GM18499 (cell line): Measurements from ENCODE around the gene DYNC1I1.

Source experiments
- ATAC-seq: cut with Tn5 transposase; IDR thresholded peaks from one replicate; pipeline ENCODE4 v1.9.1; 2021; ENCODE audit warnings: moderate number of reproducible peaks; ENCODE audit not compliant: insufficient read depth, unreplicated experiment

The DYNC1I1 gene

DNA sequence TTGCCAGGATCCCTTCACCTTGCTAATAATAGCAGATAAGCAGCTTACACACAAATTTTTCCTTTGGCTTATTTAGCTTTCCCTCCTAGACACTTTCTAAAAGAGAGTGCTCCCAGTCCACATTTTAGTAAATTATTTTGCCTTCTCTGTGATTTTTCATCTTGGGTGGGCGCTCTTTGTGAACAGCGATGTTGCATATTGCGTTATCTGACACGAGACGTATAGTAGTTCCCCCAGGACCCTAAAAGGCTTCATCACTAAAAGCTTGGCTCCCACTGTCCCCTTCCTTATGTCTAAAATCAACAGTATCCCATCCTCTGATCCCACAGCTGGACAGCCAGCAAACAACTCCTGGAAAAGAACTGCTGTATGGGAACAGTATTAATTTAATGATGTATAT is 232.9 kb downstream of the DYNC1I1 start:
- ATAC-seq, result no peak

- ATAC-seq, result no peak
Measured at GRCh38 chr7:96009148-96009547, 236.8 kb downstream of the DYNC1I1 start.

DNA sequence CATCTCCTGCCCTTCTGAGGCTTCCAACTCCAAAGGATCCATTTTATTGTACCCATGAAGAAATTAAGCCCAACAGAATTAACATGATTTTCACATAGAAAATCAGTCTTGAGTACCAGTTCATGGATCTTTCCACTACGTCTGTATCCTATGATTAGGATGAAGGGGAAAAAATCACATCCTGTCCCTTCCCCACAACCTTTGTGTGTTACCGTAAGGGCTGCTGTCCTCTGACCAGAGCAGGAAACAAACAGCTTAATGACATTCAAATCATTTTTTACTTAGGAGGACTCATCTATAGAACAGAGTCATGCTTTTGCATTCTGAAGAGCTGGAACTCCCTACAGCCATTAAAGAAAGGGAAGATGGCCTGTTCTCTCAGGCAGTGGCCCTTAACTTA is 241.5 kb downstream of the DYNC1I1 start:
- ATAC-seq, result no peak

DNA sequence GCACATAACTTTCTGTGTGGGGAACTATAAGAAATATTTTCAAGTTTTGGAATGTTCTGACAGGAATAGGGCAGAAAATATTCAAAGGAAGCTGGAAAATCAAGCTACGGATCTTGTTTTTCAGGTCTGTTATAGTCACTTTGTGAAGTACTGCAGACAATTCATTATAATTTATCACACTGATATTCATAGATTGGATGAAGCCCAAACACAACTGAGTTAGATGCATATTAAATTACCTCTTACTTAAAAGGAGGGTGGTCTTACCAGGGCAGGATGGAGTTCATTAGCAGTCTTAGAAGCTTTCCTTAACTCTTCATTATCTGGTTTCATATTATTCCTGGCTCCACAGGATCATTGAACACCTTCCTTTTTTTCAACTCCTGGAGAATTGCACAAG is 242.3 kb downstream of the DYNC1I1 start:
- ATAC-seq, result no peak

- no peak for ATAC-seq
Measured at GRCh38 chr7:96016056-96016586, 243.8 kb downstream of the DYNC1I1 start.

DNA sequence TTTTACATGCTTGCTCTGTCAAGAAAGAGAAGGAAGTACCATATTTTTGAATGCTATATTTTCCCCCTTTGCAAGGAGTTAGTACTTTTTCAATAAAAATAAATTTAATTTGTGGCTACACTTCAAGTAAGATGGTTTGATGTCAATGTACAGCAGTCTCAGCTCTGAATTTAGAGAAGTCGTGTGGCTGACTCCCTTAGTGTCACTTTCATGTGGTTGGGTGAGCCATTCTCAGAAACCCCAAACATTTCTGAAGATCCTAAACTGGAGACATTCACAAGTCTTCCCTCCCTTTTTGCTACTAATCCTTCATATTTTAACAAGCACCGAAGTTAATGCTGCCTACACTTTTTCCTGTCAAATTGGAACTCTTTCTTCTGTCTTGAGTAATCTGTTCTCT is 244.4 kb downstream of the DYNC1I1 start:
- ATAC-seq, result no peak

DNA sequence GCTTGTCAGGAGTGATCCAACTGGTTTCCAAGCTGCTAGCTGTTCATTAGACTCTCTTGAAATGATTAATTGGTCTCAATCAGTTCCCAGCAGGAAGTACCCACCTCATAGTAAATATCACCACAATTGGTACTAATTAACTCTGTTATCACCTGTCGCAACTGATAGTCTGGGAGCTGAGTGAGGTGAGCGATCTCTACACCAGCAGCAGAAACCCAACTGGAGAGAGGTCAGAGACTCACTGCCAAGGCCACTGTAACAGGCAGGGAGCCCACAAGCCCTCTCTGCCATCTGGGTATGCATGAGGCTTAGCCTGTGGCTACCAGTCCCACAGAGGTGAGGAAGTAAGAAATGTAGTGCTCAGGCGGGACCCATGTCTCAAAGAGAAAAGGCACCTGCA is 245.5 kb downstream of the DYNC1I1 start:
- no peak for ATAC-seq

GRCh38 chr7:96021568-96021967 is 249.2 kb downstream of the DYNC1I1 start:
- ATAC-seq, result no peak

GRCh38 chr7:96023387-96023786 is 251.0 kb downstream of the DYNC1I1 start:
- no peak for ATAC-seq

DNA sequence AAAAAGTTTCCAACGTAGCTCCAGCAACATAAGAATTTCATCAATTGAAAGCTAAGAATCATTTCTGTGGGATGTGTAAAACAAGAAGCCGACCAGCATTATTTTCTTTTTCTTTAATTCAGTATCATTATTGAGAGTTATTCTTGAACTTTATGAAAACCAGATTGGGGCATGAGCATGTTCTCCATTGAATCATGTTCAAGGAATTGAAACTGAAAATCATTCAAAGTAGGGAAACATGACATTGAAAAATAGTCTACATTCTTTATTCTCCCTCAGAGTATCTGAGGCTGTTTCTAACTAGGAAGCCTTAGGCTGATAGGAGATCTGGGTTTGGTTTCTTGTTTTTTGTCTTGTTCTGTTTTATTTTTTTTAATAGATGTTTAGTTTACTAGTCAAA is 253.7 kb downstream of the DYNC1I1 start:
- ATAC-seq, result no peak

DNA sequence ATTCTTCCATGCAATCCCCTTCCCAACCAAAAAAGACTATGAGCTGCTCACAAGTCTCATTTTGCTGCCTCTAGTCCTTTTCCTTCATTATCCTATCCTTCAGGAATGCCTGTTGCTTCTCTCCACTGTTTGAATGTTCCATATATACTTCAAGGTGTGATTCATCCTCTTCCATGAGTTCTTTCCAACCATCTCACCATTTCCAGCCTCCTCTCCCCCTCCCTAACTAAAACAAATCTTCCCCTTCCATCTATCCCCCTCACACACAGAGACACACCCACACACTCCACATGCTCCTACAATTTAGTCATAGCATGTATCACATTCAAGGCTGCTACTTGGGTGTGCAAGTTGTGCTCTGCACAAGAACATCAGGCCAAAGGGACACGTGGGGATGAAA is 254.3 kb downstream of the DYNC1I1 start:
- no peak for ATAC-seq

DNA sequence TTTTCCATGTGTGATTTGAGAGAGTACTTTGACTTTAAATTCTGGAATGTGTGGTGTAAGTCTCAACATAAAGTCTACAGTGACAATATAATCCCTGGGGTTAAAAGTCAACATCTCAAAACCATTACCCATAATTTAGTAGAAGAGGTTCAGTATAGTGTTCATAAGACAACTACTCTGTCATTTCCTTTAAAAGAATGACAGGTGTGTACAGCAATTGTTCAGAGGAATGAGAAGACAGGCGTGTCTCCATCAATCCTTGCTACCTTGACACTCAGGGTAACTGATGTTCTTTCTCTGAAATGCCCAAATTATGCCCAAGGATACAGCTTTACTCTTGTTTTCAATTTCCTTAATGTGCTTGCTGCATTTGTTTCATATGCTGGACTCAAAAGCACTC is 256.4 kb downstream of the DYNC1I1 start:
- no peak for ATAC-seq

DNA sequence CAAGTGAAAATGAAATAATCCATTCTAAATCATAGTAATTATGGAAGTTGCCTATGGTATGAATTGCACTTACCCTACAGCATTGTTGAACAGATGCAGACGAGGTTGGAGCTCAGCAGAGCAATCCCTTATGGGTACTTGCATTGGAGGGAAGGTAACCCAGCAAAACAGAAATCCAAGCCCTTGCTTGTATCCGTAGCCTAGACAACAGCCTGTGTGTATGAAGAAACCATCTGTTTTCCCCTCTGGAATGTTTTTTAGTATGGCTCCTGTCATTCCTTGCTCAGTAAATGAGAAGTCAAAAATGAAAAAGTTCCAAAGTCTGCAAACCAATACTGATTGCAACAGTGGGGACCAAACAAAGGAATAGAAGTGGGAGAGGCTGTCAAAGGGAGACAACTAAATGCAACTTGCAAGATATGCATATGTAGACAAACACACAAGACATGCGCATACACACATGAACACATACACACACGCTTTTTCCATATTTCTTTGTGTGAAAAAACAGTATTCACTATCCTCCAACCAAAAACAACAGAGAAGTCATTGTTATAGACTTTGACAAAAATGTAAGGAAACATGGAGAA is 260.8 kb downstream of the DYNC1I1 start:
- ATAC-seq, result no peak

GRCh38 chr7:96034940-96035727 is 262.8 kb downstream of the DYNC1I1 start:
- ATAC-seq, result no peak

DNA sequence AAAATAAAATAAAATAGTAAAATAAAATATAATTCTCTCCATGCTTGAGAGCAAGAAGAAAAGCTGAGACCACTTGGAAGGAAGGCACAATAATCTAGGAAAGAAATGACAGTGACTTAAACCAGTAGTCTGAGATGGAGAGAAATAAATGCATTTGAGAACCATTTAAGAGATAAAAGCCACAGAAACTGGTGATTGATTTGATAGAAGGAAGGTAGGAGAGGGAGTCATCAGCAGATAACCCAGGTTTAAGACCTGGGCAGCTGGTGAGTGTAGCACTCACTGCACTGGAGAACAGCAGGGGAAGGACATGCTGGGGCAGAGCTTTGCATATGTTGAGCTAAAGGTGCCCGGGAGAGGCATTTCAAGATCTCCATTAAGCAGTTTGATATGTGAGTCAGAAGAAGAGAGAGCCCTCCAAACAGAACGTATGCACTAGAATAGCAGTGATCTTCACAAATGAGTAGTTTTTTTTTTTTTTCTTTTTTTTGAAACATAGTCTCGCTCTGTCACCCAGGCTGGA is 268.0 kb downstream of the DYNC1I1 start:
- no peak for ATAC-seq

- ATAC-seq, result no peak
Measured at GRCh38 chr7:96041171-96041570, 268.8 kb downstream of the DYNC1I1 start.

DNA sequence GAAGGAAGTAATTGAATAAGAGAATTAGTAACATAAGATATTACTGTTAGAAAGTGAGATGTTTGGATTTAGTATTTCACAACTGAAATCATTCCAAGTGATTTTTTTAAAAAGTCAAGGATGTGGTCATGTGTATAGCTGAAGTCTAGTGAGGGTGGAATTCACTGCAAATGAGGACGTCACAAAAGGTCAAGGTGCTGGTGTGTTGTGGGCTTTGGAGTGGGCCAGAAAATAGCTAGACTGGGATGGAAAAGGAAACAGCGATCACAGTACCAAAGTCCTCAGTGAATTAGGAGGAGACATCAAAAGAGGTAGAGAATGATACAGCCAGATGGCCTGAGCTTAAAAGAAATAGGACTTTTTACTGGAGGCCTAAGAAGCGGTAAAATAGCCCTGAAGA is 272.8 kb downstream of the DYNC1I1 start:
- no peak for ATAC-seq

DNA sequence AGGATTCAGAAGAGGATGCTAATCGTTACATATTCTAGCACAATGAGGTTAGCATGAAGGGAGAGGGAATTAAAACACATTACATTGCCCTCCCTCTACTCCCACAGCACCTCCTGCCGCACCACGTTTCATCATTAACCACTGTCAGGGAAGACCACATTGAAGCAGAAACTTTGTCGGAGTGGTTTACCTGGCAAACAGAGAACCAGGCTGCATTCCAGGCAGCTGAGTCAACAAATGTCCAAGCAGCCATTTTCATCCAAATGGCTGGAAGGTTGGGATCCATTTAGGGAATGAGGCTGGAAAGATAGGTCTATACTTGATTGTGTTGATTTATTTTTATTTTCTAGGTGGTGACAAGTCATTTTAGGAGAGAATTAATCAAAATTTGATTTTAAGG is 273.6 kb downstream of the DYNC1I1 start:
- ATAC-seq, result no peak

DNA sequence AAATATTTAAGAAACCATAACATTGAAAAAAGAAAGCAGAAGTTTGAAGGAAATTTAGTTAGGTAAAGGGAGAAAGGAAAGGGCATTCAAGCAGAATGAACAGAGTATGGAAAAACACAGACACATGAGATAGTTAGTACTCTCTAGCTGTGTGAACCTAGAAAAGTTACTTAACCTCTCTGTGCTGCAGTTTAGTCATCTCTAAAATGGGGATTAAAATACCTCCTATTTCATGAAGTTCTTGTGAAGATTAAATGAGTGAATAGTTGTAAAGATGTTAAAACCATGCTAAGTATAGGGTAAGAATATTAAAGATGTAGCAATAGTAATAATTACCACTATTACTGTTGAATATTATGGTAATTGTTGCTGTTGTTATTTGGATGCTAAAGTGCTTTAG is 279.9 kb downstream of the DYNC1I1 start:
- ATAC-seq, result no peak

- no peak for ATAC-seq
Measured at GRCh38 chr7:96052860-96053470, 280.6 kb downstream of the DYNC1I1 start.

DNA sequence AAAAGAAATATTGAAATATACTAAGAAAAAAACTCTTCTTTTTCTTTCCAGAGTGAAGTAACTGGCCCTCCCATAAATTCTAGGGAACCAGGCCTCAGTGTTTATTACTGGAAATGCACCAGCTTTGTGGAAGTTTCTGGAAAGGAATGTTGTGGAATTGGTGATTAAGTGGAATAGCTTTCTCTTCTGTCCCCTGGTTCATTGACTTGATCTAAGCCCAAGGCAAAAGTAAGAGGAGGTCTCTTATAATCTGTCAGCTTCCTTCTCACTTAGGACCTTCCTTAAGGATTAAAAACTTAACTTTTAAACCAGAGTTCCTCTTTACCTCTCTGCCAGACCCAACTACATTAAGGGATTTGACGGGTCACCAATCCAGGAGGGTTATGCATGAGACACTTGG is 283.4 kb downstream of the DYNC1I1 start:
- ATAC-seq, result no peak
